GM23338 (cell line): ENCODE data around the gene DNAJC10. TPM values are rescaled to one million over a fixed set of nuclear protein-coding genes. Genes with fewer than 3 reads are reported as not detected.
A peak's percentile ranks its signal among the peaks of the same experiment; 100 is the strongest.

Experiments used
- ATAC-seq: fragments of 200-7000 bp; cut with Tn5 transposase; 3 replicates; pipeline ENCODE4 v1.9.1; 2020
- DNase-seq: peaks from one replicate; pipeline ENCODE4 v3.0.0-alpha.2; 2015; ENCODE audit warnings: low spot score
- H2AFZ ChIP-seq: fragments of 200-600 bp; sonication (generic); 2 replicates; pipeline ENCODE4 v1.8.0; 2016; ENCODE audit warnings: antibody characterized with exemption, mild to moderate bottlenecking, moderate library complexity
- H3F3A ChIP-seq: fragments of 200-600 bp; sonication (generic); replicated peaks from 2 replicates; pipeline ENCODE4 v1.8.0; 2017; ENCODE audit warnings: antibody characterized with exemption, mixed run types, low read depth
- H3K27ac ChIP-seq: fragments of 200-600 bp; sonication (generic); 2 replicates; pipeline ENCODE4 v1.6.1; 2016; ENCODE audit warnings: low read depth
- H3K27me3 ChIP-seq: fragments of 200-600 bp; sonication (generic); 2 replicates; pipeline ENCODE4 v1.8.0; 2016; ENCODE audit warnings: mild to moderate bottlenecking, mixed run types, moderate library complexity; ENCODE audit not compliant: insufficient read depth
- H3K36me3 ChIP-seq: fragments of 200-600 bp; sonication (generic); 2 replicates; pipeline ENCODE4 v1.8.0; 2016; ENCODE audit warnings: mild to moderate bottlenecking; ENCODE audit not compliant: insufficient read depth
- H3K4me1 ChIP-seq: fragments of 200-600 bp; sonication (generic); 2 replicates; pipeline ENCODE4 v1.8.0; 2016; ENCODE audit warnings: mild to moderate bottlenecking, moderate library complexity; ENCODE audit not compliant: insufficient read depth
- H3K4me2 ChIP-seq: fragments of 200-600 bp; sonication (generic); 2 replicates; pipeline ENCODE4 v1.7.1; 2017; ENCODE audit warnings: mixed run types
- H3K4me3 ChIP-seq: fragments of 200-600 bp; sonication (generic); 2 replicates; pipeline ENCODE4 v1.6.1; 2016; ENCODE audit warnings: mixed run types
- H3K79me2 ChIP-seq: fragments of 200-600 bp; sonication (generic); replicated peaks from 2 replicates; pipeline ENCODE4 v1.8.0; 2017; ENCODE audit warnings: mild to moderate bottlenecking; ENCODE audit not compliant: insufficient read depth
- H3K9me2 ChIP-seq: fragments of 200-600 bp; sonication (generic); 2 replicates; pipeline ENCODE4 v1.8.0; 2017; ENCODE audit not compliant: insufficient read depth
- H4K20me1 ChIP-seq: fragments of 200-600 bp; sonication (generic); replicated peaks from 2 replicates; pipeline ENCODE4 v1.8.0; 2017; ENCODE audit warnings: mild to moderate bottlenecking; ENCODE audit not compliant: insufficient read depth
- H3K27ac Mint-ChIP-seq: 2 replicates; pipeline ENCODE4 v1.8.0; 2020; ENCODE audit warnings: inconsistent platforms, mild to moderate bottlenecking, moderate library complexity, mixed read lengths
- H3K27me3 Mint-ChIP-seq: 3 replicates; pipeline ENCODE4 v1.8.0; 2022; ENCODE audit warnings: low read depth, mild to moderate bottlenecking, moderate library complexity, mixed read lengths, inconsistent platforms; ENCODE audit not compliant: insufficient read depth, poor library complexity
- H3K36me3 Mint-ChIP-seq: 3 replicates; pipeline ENCODE4 v1.8.0; 2021; ENCODE audit warnings: low read depth, mild to moderate bottlenecking, inconsistent platforms, moderate library complexity, mixed read lengths
- H3K4me1 Mint-ChIP-seq: 3 replicates; pipeline ENCODE4 v1.8.0; 2020; ENCODE audit warnings: mild to moderate bottlenecking, inconsistent platforms, mixed read lengths
- H3K4me3 Mint-ChIP-seq: 3 replicates; pipeline ENCODE4 v1.8.0; 2021; ENCODE audit warnings: moderate library complexity, mild to moderate bottlenecking, inconsistent platforms, mixed read lengths
- H3K9me3 Mint-ChIP-seq: 3 replicates; pipeline ENCODE4 v1.8.0; 2020; ENCODE audit warnings: moderate library complexity, mild to moderate bottlenecking, inconsistent platforms, mixed read lengths
- CREB1 ChIP-seq: fragments of 250-450 bp; sonication (Bioruptor Pico); IDR thresholded peaks from 2 replicates; pipeline ENCODE4 v1.5.0; 2020; ENCODE audit warnings: low read depth, mild to moderate bottlenecking, moderate library complexity
- CTCF ChIP-seq, 2 experiments: fragments of 200-600 bp in 1 of 2; sonication (generic) in 1 of 2; conservative IDR thresholded peaks; 2 replicates each; pipeline versions ENCODE4 v1.5.1 to v1.6.1; 2016 to 2017; ENCODE audit warnings: antibody characterized with exemption in 2 of 2, low read depth in 2 of 2, mild to moderate bottlenecking in 2 of 2, moderate library complexity in 1 of 2
- ETS1 ChIP-seq: IDR thresholded peaks from 2 replicates; pipeline ENCODE4 v1.6.1; 2016; ENCODE audit warnings: antibody characterized with exemption
- EZH2 ChIP-seq: fragments of 200-600 bp; sonication (generic); IDR thresholded peaks from one replicate; pipeline ENCODE4 v1.8.0; 2017; ENCODE audit warnings: antibody characterized with exemption, mild to moderate bottlenecking, low read depth; ENCODE audit not compliant: unreplicated experiment
- EZH2phosphoT487 ChIP-seq: fragments of 200-600 bp; sonication (generic); IDR thresholded peaks from one replicate; pipeline ENCODE4 v1.8.1; 2018; ENCODE audit warnings: antibody characterized with exemption; ENCODE audit not compliant: unreplicated experiment
- JUNB ChIP-seq: IDR thresholded peaks from one replicate; pipeline ENCODE4 v1.6.1; 2016; ENCODE audit warnings: antibody characterized with exemption; ENCODE audit not compliant: unreplicated experiment
- NANOG ChIP-seq: IDR thresholded peaks from 2 replicates; pipeline ENCODE4 v1.6.1; 2016; ENCODE audit warnings: antibody characterized with exemption, borderline replicate concordance
- POLR2AphosphoS5 ChIP-seq: IDR thresholded peaks from 2 replicates; pipeline ENCODE4 v1.6.1; 2016; ENCODE audit warnings: antibody characterized with exemption, low read depth
- REST ChIP-seq: IDR thresholded peaks from one replicate; pipeline ENCODE4 v1.6.1; 2018; ENCODE audit warnings: antibody characterized with exemption; ENCODE audit not compliant: unreplicated experiment
- STAT1 ChIP-seq: IDR thresholded peaks from one replicate; pipeline ENCODE4 v1.6.1; 2016; ENCODE audit warnings: antibody characterized with exemption; ENCODE audit not compliant: unreplicated experiment
- ZNF114 ChIP-seq: fragments of 250-450 bp; sonication (Bioruptor Pico); IDR thresholded peaks from 2 replicates; pipeline ENCODE4 v1.5.0; 2020; ENCODE audit warnings: mild to moderate bottlenecking, moderate library complexity
- ZNF331 ChIP-seq: fragments of 250-450 bp; sonication (Bioruptor Pico); IDR thresholded peaks from 2 replicates; pipeline ENCODE4 v1.5.0; 2020; ENCODE audit warnings: low read depth, mild to moderate bottlenecking, moderate library complexity
- ZNF462 ChIP-seq: fragments of 250-450 bp; sonication (Bioruptor Pico); IDR thresholded peaks from 2 replicates; pipeline ENCODE4 v1.5.0; 2020; ENCODE audit warnings: mild to moderate bottlenecking, moderate library complexity
- polyA plus RNA-seq: library from polyadenylated mRNA; unstranded; fragments of >200 nt; fragmentation: Nextera tagmentation; extraction: Ambion mirVana; gene quantifications from 2 replicates; pipeline ENCODE4 v1.2.1, GENCODE V29; 2016
- total RNA-seq: library from RNA; depleted of rRNA; stranded (reverse); fragments of >200 nt; shearing (Covaris generic); gene quantifications from 2 replicates; pipeline ENCODE4 v1.2.3, GENCODE V29; 2014

DNAJC10 gene
- total and polyA plus RNA-seq, 2 experiments from 2014 or later: 41.9 to 83.1 TPM

- ATAC-seq (no peak), DNase-seq (no peak)
- Mint-ChIP-seq H3K36me3 (no peaks in the 10 kb centered on the region), H3K27me3 (peaks cover 6% of the 10 kb centered on the region), H3K4me3 (no peak overlapping the region), H3K4me1 (peaks cover 11% of the 10 kb centered on the region), H3K27ac (0 out of 2 replicates have a peak overlapping the region, but pooled peaks have one; percentile 5), H3K9me3 (no peaks in the 10 kb centered on the region)
- Histone ChIP-seq H3K4me2 (no peak overlapping the region), H4K20me1 (no peaks in the 10 kb centered on the region), H3K27me3 (no peaks in the 10 kb centered on the region), H3K4me1 (no peaks in the 10 kb centered on the region), H3K9me2 (no peaks in the 10 kb centered on the region), H2AFZ (no peak overlapping the region), H3F3A (no peaks in the 10 kb centered on the region), H3K79me2 (no peaks in the 10 kb centered on the region), H3K27ac (no peak overlapping the region), H3K4me3 (no peak overlapping the region), H3K36me3 (no peaks in the 10 kb centered on the region)
- TF ChIP-seq ZNF462 (CRISPR knock-in tag) (no peak), STAT1 (no peak), ETS1 (no peak), NANOG (no peak), EZH2 (no peak), ZNF114 (CRISPR knock-in tag) (no peak), REST (no peak), ZNF331 (no peak), EZH2phosphoT487 (no peak), JUNB (no peak), CTCF (conservative IDR thresholded peaks at IDR 0.05; ENCODE audit: low read depth in 2 of 2) (no peak), POLR2AphosphoS5 (no peak), CREB1 (CRISPR knock-in tag) (no peak)
Measured at GRCh38 chr2:182792441-182792840, 76.4 kb downstream of the DNAJC10 start.
